Hippocampal formation (tissue), 2 donors: ENCODE measurements around the gene ECM2.
"Not testable (repeated sequence)": the region's sequence is repeated elsewhere in the genome, so short reads cannot be mapped to it uniquely, and the experiment has no call there.

Experiments used
- DNase-seq, 2 donors: peaks; one replicate each; lab custom pipeline; 2025; lab: John Stamatoyannopoulos, UW

The ECM2 gene

DNA sequence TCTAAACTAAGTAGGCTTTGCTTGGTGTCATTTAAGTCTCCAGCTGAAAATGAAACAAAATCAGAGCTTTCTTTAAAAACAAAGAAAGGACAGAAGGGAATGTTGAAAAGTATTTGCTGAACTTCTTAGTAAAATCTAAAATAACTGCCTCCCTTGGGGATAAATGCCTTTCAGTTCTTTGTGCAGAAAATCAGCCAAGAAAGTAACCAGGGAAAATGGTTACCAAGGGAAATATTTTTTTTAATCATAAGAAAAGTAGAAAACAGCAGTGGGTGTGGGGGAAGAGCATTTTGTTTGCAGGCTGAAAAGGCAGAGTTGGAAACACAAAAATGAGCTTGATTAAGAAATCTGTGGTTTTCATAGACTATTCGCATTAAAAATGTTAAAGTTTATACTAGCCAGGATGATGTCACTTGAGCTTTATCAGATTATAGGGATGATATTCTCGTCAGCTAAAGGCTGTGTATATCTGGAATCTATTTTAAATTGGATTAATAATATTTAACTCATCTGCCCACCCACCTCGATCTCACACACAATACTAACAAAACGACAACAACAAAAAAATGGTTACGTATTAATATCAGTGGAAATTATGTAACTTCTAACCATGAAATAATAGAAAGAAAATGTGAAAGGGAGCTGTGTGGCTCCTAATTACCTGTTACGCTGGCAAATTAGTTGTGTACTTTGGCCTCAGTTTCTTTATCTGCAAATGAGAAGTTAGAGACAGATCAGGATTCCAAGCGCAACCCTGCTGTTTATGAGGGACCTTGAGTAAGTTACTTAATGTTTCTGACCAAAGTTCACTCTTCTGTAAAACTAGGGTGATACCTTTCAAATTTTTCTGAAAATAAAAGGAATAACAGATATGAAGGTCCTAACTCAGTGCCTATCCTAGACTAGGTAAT lies at the start of gene ECM2:
TSS of gene ECM2 (minus strand) at position 51 of the 911 bp plus-strand sequence. CDS start 13,124 bp downstream, outside the sequence.
- no peak for DNase-seq

- no peak for DNase-seq
These were observed 40.4 kb upstream of the ECM2 start for GRCh38 chr9:92576175-92576574.

DNA sequence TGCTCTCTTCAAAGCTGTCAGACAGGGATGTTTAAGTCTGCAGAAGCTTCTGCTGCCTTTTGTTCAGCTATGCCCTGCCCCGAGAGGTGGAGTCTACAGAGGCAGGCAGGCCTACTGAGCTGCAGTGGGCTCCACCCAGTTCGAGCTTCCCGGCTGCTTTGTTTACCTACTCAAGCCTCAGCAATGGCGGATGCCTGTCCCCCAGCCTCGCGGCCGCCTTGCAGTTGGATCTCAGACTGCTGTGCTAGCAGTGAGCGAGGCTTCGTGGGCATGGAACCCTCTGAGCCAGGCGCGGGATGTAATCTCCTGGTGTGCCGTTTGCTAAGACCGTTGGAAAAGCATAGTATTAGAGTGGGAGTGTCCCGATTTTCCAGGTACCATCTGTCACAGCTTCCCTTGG lies 37.8 kb upstream of the ECM2 start:
- DNase-seq: not testable (repeated sequence)

DNA sequence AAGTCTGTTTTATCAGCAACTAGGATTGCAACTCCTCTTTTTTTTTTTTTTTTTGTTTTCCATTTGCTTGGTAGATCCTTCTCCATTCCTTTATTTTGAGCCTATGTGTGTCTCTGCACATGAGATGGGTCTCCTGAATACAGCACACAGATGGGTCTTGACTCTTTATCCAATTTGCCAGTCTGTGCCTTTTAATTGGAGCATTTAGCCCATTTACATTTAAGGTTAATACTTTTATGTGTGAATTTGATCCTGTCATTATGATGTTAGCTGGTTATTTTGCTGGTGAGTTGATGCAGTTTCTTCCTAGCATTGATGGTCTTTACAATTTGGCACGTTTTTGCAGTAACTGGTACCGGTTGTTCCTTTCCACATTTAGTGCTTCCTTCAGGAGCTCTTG lies 36.1 kb upstream of the ECM2 start:
- DNase-seq: not testable (repeated sequence)

- no peak for DNase-seq
These were observed 29.2 kb upstream of the ECM2 start for GRCh38 chr9:92564982-92565381.

DNA sequence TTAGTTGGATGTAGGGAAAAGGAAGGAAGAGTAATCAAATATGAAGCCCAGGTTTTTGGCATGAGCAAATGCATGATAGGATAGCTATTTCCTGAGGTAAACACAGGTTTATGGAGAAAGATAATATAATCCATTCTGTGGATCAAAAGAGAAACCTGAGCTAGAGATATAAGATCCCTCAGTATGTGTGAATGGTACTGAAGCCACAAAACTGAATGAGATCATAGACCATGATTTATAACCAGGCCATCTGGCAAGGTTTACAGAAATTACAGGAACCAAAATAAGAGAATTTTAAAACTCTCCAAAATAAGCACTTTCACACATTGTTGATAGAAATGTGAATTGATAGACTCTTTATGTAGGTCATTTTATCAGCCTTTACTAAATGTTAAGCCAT lies 28.7 kb upstream of the ECM2 start:
- no peak for DNase-seq

DNA sequence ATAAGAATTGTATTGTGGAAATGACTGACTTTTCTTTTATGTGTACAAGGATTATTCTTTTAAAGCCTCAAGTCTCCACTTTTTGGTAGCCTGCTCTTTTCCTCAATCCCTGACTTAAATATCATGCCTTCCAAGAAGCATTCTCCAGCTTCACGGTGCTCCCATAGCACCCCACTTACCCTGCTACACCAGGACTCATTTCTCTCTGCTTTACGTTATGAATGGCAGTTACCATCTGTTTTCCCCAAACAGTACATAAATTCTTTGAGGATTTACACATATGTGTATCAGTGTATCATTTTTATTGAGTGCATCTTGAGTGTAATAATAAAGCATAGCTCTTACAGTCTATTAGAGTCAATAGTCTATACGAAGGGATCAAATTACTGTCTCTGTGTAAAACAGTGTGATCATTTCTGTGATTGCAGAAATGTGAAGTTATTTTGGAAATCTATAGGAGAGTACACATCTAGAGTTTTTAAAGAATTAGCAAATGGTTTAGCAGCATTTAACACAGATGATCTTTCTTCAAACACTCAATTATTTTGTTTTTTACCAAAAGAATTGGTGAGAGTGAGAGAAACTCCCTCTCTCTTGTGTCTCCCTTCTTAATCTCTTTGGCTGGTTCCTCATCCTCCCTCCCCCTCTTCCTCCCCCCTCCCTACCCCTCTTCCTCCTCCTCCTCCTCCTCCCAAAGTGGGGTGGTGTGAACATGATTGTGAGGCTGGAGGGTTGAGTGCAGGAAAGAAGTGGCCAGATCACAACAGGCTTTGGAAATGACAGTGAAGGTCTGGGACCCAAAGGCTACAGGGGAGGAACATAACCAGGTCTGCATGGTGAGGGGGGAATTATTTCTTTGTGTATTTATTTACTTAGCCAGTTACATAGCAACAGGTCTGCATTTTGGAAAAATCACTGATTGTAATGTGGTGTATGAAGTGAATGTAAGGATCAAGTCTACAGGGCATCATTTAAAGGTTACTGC lies 27.6 kb upstream of the ECM2 start:
- DNase-seq: no peak

GRCh38 chr9:92562461-92562967 lies 26.7 kb upstream of the ECM2 start:
- no peak for DNase-seq

DNA sequence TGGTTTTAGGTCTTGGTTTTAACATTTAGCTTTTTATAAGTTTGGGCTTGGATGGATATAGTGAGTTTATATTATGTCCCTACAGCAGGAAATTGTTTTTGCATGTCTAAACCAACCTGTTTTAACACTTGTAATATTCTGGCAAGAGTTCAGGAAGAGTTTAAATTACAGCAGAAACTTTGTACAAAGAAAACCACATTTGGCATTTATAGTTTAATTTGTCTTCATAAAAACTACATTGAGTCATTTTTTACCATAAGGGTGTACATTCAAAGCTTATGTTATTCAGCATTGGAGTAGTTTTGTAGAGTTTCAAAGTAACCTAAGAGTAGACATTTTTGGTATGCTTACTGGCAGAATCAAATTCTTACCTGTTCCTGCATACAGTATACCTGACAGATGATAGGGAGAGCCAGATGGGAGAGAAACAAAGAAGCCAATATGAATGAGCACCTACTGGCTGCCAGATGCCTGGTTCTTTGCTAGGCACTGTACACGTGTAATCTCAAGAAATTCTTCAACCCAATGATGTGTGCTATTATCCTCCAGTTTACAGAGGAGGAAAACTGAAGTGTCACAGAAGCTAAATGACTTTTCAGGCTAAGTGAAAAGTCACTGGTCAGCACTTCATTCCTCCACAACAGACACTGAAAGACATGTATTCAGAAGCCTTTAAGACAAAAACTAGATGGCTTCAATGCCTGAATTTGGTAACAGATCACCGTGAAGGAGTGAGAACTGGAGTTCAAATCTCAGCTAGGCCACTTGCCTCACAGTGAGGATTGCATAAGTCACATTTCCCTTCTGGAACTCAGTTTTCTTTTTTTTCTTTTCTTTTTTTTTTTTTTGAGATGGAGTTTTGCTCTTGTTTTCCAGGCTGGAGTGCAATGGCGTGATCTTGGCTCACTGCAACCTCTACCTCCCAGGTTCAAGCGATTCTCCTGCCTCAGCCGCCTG lies 25.9 kb upstream of the ECM2 start:
- DNase-seq: no peak

- no peak for DNase-seq
These were observed 23.0 kb upstream of the ECM2 start for GRCh38 chr9:92558612-92559374.

DNA sequence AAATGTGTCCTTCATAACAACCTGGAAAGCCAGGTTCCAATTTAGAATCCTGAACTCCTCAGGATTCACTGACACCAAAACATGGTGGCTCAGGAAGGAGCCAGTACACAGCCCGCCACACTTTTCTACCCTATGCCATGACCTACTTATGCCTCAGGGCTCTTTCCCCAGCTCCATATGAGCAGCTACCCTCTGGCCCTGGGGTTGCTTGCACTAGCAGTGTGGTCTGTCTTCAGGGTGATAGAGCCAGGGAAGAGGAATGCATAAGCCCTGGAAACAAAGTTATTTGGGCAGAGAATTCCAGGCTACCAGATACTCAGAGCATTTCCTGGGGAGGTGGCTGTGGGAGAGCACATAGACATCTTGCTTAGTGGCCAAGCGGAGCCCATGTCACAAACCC lies 15.0 kb upstream of the ECM2 start:
- DNase-seq: no peak

GRCh38 chr9:92547356-92547755 lies 11.6 kb upstream of the ECM2 start:
- DNase-seq: no peak

GRCh38 chr9:92545002-92545510 lies 9.3 kb upstream of the ECM2 start:
- DNase-seq: no peak

- no peak for DNase-seq
These were observed 8.2 kb upstream of the ECM2 start for GRCh38 chr9:92543972-92544371.

DNA sequence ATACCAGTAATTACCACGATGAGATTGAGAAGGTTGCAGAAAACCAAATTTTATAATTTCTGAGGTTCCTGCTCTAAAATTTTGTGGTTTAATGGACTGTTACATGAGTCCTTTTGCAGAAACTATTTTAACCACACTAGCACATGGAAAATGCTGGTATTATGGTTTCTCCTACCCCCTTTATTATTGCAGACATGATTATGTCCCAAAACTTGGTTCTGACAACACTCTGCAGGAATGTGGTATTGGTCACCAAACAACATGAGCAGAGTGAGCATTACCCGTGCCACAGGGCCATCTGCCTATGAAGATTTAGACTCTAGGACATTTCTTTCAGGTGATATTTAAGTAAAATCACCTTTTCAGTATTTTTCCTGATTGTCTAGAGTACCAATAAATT lies 2.8 kb upstream of the ECM2 start:
- no peak for DNase-seq

GRCh38 chr9:92534674-92535073 lies 1.1 kb downstream of the ECM2 start:
- DNase-seq: no peak

- DNase-seq: no peak
These were observed 1.6 kb downstream of the ECM2 start for GRCh38 chr9:92534204-92534603.

GRCh38 chr9:92530893-92531292 lies 4.9 kb downstream of the ECM2 start:
- no peak for DNase-seq

DNA sequence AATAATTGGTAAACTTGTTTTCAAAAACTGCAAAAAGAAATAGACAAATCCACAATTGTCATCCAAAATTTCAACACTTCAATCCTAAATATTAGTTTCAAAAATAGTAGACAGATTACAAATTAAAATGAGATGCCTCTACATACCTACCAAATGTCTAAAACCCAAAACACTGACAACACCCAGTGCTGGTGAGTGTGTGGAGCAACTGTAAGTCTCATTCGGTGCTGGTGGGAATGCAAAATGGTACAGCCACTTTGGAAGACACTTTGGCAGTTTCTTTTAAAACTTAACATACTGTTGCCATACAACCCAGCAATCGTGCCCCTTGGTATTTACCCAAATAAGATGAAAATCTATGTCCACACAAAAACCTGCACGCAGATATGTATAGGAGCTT lies 6.7 kb downstream of the ECM2 start:
- no peak for DNase-seq

- DNase-seq: no peak
These were observed 7.3 kb downstream of the ECM2 start for GRCh38 chr9:92528522-92528849.
